Measurements from ENCODE around the gene CHAF1A. TPM values are rescaled to one million over a fixed set of nuclear protein-coding genes. Genes with fewer than 3 reads are reported as not detected.
A peak's percentile ranks its signal among the peaks of the same experiment; 100 is the strongest.

CHAF1A gene
- total RNA-seq, 3 donors from 2014 or later (not counting 1 experiment from before 2014, with no cell fraction given) = 34.4 to 40.8 (median 35.2) TPM

DNA sequence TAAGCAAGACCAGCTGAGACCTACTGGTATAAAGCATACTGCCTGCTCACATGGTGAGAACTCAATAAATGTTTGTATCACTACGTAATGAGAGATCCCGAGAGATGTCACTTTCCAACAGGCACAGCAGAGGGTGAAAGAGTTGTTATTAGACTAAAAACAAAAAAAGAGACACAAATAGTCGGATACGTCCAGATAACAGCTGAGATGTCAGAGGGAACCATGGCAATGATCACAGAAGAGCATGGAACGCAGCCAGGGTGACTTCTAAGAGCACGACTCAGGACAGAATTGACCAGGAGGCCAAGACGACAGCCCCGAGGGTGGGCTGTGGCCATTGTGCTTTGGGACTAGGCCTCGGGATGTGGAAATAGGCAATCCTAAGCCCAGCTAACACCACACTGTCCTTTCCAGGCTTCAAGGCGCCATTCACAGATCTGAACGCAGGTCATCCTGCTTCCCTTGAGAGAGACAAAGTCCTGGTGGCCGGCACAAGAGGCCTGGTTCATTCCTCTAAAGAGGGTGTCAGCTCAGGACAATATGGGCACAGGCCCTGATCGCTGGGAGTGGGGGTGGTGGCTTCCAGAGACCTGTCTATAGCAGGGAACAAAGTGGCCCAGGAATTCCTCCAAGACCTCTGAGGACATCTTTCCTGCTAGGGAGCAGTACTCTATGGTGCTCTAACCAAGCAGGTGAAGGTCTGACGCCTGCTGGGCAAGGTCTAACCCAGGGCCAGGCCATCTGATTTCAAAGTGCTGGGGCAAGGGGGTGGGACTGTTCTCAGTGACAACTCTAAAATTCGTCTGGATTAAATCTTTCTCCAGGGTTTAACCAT, 5.3 kb upstream of the CHAF1A start:
- peaks cover 47% of the 10 kb centered on the region for H3K4me1 ChIP-seq (ENCODE audit: control insufficient read depth, insufficient read depth, low read length)
- H3K9me3 ChIP-seq (ENCODE audit: control insufficient read depth, insufficient read depth, low read length) = no peaks in the 10 kb centered on the region
- TF ChIP-seq, protein P1, sequence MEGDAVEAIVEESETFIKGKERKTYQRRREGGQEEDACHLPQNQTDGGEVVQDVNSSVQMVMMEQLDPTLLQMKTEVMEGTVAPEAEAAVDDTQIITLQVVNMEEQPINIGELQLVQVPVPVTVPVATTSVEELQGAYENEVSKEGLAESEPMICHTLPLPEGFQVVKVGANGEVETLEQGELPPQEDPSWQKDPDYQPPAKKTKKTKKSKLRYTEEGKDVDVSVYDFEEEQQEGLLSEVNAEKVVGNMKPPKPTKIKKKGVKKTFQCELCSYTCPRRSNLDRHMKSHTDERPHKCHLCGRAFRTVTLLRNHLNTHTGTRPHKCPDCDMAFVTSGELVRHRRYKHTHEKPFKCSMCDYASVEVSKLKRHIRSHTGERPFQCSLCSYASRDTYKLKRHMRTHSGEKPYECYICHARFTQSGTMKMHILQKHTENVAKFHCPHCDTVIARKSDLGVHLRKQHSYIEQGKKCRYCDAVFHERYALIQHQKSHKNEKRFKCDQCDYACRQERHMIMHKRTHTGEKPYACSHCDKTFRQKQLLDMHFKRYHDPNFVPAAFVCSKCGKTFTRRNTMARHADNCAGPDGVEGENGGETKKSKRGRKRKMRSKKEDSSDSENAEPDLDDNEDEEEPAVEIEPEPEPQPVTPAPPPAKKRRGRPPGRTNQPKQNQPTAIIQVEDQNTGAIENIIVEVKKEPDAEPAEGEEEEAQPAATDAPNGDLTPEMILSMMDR (IDR thresholded peaks at IDR 0.05) = no peak
- H3K4me1 Mint-ChIP-seq = peaks cover 47 to 56% of the 10 kb centered on the region in 2 donors
- peak overlapping the region; percentile 11 for H3K4me3 Mint-ChIP-seq
- no peaks in the 10 kb centered on the region for H3K27me3 ChIP-seq (ENCODE audit: control insufficient read depth, insufficient read depth, low read length)
- H3K4me3 ChIP-seq (ENCODE audit: low read length) = no peak overlapping the region
- intact Hi-C loops (cut with micrococcal nuclease) = no loop called here
- H3K27ac ChIP-seq (ENCODE audit: low read length) = no peak overlapping the region
- ATAC-seq (no peak), DNase-seq (no peak)
- no peaks in the 10 kb centered on the region for H3K9me3 Mint-ChIP-seq
- H3K36me3 Mint-ChIP-seq = no peaks in the 10 kb centered on the region
- no peaks in the 10 kb centered on the region for H3K27me3 Mint-ChIP-seq (ENCODE audit: low read depth in 2 of 2)
- H3K36me3 ChIP-seq (ENCODE audit: control insufficient read depth, insufficient read depth, low read length) = peaks cover 11% of the 10 kb centered on the region
- 96% methylated on average over 14 of the region's 15 CpGs for WGBS (ENCODE audit: insufficient coverage)
- no peak overlapping the region for H3K27ac Mint-ChIP-seq

DNA sequence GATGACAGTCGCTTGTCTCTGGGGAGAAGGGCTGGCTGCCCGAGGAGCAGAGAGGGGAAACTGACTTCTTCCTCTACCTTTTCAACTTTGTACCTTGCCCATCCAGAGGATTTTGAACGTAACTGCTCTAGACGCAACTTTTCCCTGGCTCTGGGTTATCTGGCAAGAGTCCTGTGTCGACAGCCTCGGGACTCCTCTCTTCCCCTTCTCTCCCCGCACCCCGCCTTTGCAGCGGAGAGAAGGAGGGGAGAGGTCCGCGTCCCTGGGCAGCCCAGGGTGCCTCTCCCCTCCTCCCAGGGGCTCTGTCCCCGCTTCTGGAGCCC, 2.7 kb upstream of the CHAF1A start:
- Histone ChIP-seq H3K27me3 (ENCODE audit: control insufficient read depth, insufficient read depth, low read length) (no peaks in the 10 kb centered on the region), H3K27ac (ENCODE audit: low read length) (peak overlapping the region; percentile 70), H3K4me1 (ENCODE audit: control insufficient read depth, insufficient read depth, low read length) (peaks cover 48% of the 10 kb centered on the region), H3K36me3 (ENCODE audit: control insufficient read depth, insufficient read depth, low read length) (peaks cover 11% of the 10 kb centered on the region), H3K9me3 (ENCODE audit: control insufficient read depth, insufficient read depth, low read length) (no peaks in the 10 kb centered on the region), H3K4me3 (ENCODE audit: low read length) (peak overlapping the region; percentile 88)
- Mint-ChIP-seq H3K4me3 (peak overlapping the region; percentile 96), H3K36me3 (no peaks in the 10 kb centered on the region), H3K9me3 (no peaks in the 10 kb centered on the region), H3K4me1 (peaks cover 43 to 55% of the 10 kb centered on the region in 2 donors), H3K27ac (peak overlapping the region; percentile 83 to 99), H3K27me3 (ENCODE audit: low read depth in 2 of 2) (no peaks in the 10 kb centered on the region)
- ATAC-seq (no peak), DNase-seq (peak in 1 of 2 donors; percentile 46)
- TF ChIP-seq, protein P1 (IDR thresholded peaks at IDR 0.05) = no peak
- 0% methylated on average over 10 of the region's 12 CpGs for WGBS (ENCODE audit: insufficient coverage)
- intact Hi-C loops (cut with micrococcal nuclease) = loop anchor here (1.0 to 5.0 kb wide), 4 partner anchors 29 to 152 kb away; partner anchors contain the start of genes MPND and YJU2

DNA sequence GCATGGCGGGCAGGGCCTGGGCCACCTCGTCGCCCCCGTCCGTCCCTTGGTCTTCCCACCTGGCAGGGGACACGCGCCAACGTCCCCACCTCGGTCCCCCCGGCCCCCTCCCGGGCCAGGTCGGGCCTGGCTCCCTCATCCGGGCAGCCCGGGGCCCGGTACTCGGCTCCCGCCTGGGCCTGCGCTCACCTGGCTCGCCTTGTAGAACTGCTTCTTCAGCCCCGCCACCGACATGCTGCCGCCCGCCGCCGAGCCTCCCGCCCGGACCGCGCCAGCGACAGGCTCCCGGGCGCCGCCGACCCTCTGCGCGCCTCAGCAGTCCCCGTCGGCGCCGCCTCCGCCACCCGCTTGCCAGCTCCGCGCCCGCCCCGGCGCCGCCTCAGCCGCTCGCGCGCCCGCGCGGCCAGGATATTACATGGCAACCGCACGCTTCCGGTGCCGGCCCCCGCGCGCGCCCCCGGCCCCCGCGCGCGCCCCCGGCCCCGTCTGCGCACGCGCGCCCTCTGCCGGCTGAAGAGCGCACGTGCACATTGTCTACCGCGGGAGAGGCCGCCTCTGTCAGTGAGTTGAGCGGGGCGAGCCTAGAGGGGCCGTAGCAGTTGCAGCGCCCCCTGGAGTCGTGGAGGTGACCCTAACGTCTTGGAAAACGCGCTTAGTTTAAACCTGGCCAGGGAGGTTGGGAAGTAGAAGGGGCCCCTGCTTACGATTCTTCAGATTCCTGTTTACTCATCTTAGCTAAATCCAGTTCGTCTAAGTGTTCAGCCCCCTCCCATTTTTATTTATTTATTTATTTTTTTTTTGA, 2.1 kb upstream of the CHAF1A start, which contains the start of gene SH3GL1:
Gene SH3GL1, minus strand, starts transcription at position 413 of the 802 bp plus-strand sequence. Its CDS starts 179 bp downstream, at position 234.
- no peaks in the 10 kb centered on the region for H3K27me3 ChIP-seq (ENCODE audit: control insufficient read depth, insufficient read depth, low read length)
- under 1% methylated on average over 90 of the region's 90 CpGs for WGBS (ENCODE audit: insufficient coverage)
- DNase-seq (peak; percentile 93 to 98), ATAC-seq (peak; percentile 64 to 90 (median 68))
- Mint-ChIP-seq H3K4me3 (peak within 1 kb of the TSS; percentile 96), H3K9me3 (no peaks in the 10 kb centered on the region), H3K27me3 (ENCODE audit: low read depth in 2 of 2) (no peaks in the 10 kb centered on the region), H3K4me1 (peaks cover 38 to 51% of the 10 kb centered on the region in 2 donors), H3K36me3 (no peaks in the 10 kb centered on the region), H3K27ac (peak within 1 kb of the TSS; percentile 99 to 100)
- intact Hi-C loops (cut with micrococcal nuclease) = loop anchor here (1.0 to 5.0 kb wide), 3 partner anchors 58 to 153 kb away; partner anchors contain the start of genes MPND and YJU2
- peak within 1 kb of the TSS; percentile 88 for H3K4me3 ChIP-seq (ENCODE audit: low read length)
- TF ChIP-seq, protein P1 (IDR thresholded peaks at IDR 0.05) = peak; percentile 82
- H3K9me3 ChIP-seq (ENCODE audit: control insufficient read depth, insufficient read depth, low read length) = no peaks in the 10 kb centered on the region
- peaks cover 48% of the 10 kb centered on the region for H3K4me1 ChIP-seq (ENCODE audit: control insufficient read depth, insufficient read depth, low read length)
- H3K27ac ChIP-seq (ENCODE audit: low read length) = peak within 1 kb of the TSS; percentile 97
- peaks cover 6% of the 10 kb centered on the region for H3K36me3 ChIP-seq (ENCODE audit: control insufficient read depth, insufficient read depth, low read length)

All from natural killer cell (primary cell).